ENCODE results near the gene SLC39A13.
"Not testable (repeated sequence)": the region's sequence is repeated elsewhere in the genome, so short reads cannot be mapped to it uniquely, and the experiment has no call there.

The SLC39A13 gene

GRCh38 chr11:47448566-47449427 lies 40.4 kb downstream of the SLC39A13 start, which contains the start of gene RAPSN:
Gene RAPSN, minus strand, starts transcription at chr11:47449136. Its CDS starts 172 bp downstream, at chr11:47448964.
- Histone ChIP-seq H3K27ac (ENCODE audit: low read depth, low read length) (no peak within 1 kb of the TSS), H3K9ac (ENCODE audit: low read length) (no peak within 1 kb of the TSS), H3K9me3 (ENCODE audit: low read length) (no peaks in the 10 kb centered on the region), H3K4me1 (ENCODE audit: insufficient read depth, low read length) (no peaks in the 10 kb centered on the region), H3K4me3 (ENCODE audit: low read depth in 1 of 2, low read length in 2 of 2) (no peak within 1 kb of the TSS), H3K27me3 (ENCODE audit: control insufficient read depth in 1 of 2, insufficient read depth in 2 of 2, low read length in 2 of 2) (no peaks in the 10 kb centered on the region), H3K36me3 (ENCODE audit: insufficient read depth, low read length) (no peaks in the 10 kb centered on the region)

GRCh38 chr11:47449541-47449940 lies 41.2 kb downstream of the SLC39A13 start:
- H3K9ac ChIP-seq (ENCODE audit: low read length): no peak overlapping the region
- no peak overlapping the region for H3K27ac ChIP-seq (ENCODE audit: low read depth, low read length)
- no peaks in the 10 kb centered on the region for H3K27me3 ChIP-seq (ENCODE audit: control insufficient read depth in 1 of 2, insufficient read depth in 2 of 2, low read length in 2 of 2)
- H3K9me3 ChIP-seq (ENCODE audit: low read length): no peaks in the 10 kb centered on the region
- H3K4me1 ChIP-seq (ENCODE audit: insufficient read depth, low read length): no peaks in the 10 kb centered on the region
- H3K36me3 ChIP-seq (ENCODE audit: insufficient read depth, low read length): no peaks in the 10 kb centered on the region
- no peak overlapping the region for H3K4me3 ChIP-seq (ENCODE audit: low read depth in 1 of 2, low read length in 2 of 2)

- Histone ChIP-seq H3K9me3 (ENCODE audit: low read length) (no peaks in the 10 kb centered on the region), H3K27me3 (ENCODE audit: control insufficient read depth in 1 of 2, insufficient read depth in 2 of 2, low read length in 2 of 2) (no peaks in the 10 kb centered on the region), H3K27ac (ENCODE audit: low read depth, low read length) (no peak overlapping the region), H3K4me1 (ENCODE audit: insufficient read depth, low read length) (no peaks in the 10 kb centered on the region), H3K9ac (ENCODE audit: low read length) (no peak overlapping the region), H3K4me3 (ENCODE audit: low read depth in 1 of 2, low read length in 2 of 2) (no peak overlapping the region), H3K36me3 (ENCODE audit: insufficient read depth, low read length) (no peaks in the 10 kb centered on the region)
Observed at GRCh38 chr11:47451436-47451835, 43.0 kb downstream of the SLC39A13 start.

DNA sequence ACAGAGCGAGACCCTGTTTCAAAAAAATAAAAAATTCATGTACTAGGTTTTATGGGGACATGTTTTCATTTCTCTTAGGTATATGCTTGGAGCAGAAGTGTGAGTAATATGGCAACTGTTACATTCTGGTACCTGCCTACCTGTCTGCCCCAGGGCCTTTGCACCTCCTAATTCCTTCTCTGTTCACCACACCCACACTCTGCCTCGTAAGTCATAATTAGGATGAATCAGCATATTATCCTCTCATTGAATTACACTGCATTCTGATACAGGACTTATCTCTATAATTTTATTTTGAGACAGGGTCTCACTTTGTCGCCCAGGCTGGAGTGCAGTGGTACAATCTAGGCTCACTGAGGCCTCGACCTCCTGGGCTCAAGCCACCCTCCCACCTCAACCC lies 43.6 kb downstream of the SLC39A13 start:
- H3K36me3 ChIP-seq (ENCODE audit: insufficient read depth, low read length): no peaks in the 10 kb centered on the region
- no peak overlapping the region for H3K9ac ChIP-seq (ENCODE audit: low read length)
- no peaks in the 10 kb centered on the region for H3K27me3 ChIP-seq (ENCODE audit: control insufficient read depth in 1 of 2, insufficient read depth in 2 of 2, low read length in 2 of 2)
- no peaks in the 10 kb centered on the region for H3K9me3 ChIP-seq (ENCODE audit: low read length)
- no peaks in the 10 kb centered on the region for H3K4me1 ChIP-seq (ENCODE audit: insufficient read depth, low read length)
- H3K27ac ChIP-seq (ENCODE audit: low read depth, low read length): no peak overlapping the region
- H3K4me3 ChIP-seq (ENCODE audit: low read depth in 1 of 2, low read length in 2 of 2): no peak overlapping the region

DNA sequence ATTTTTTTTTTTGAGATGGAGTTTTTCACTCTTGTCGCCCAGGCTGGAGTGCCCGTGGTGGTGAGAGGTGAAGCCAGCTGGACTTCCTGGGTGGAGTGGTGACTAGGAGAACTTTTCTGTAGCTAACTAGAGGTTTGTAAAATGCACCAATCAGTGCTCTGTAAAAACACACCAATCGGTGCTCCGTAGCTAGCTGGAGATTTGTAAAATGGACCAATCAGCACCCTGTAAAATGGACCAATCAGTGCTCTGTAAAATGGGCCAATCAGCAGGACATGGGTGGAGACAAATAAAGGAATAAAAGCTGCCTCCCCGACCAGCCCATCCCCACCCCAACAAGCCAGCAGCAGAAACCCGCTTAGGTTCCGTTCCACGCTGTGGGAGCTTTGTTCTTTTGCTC lies 45.0 kb downstream of the SLC39A13 start:
- Histone ChIP-seq H3K9ac (ENCODE audit: low read length) (no peak overlapping the region), H3K4me3 (ENCODE audit: low read depth in 1 of 2, low read length in 2 of 2) (no peak overlapping the region), H3K36me3 (ENCODE audit: insufficient read depth, low read length) (no peaks in the 10 kb centered on the region), H3K9me3 (ENCODE audit: low read length) (no peaks in the 10 kb centered on the region), H3K4me1 (ENCODE audit: insufficient read depth, low read length) (no peaks in the 10 kb centered on the region), H3K27me3 (ENCODE audit: control insufficient read depth in 1 of 2, insufficient read depth in 2 of 2, low read length in 2 of 2) (no peaks in the 10 kb centered on the region), H3K27ac (ENCODE audit: low read depth, low read length) (no peak overlapping the region)

- not testable (repeated sequence) for H3K9me3 ChIP-seq (ENCODE audit: low read length); H3K27ac ChIP-seq (ENCODE audit: low read depth, low read length); H3K27me3 ChIP-seq (ENCODE audit: control insufficient read depth in 1 of 2, insufficient read depth in 2 of 2, low read length in 2 of 2); H3K4me1 ChIP-seq (ENCODE audit: insufficient read depth, low read length); H3K4me3 ChIP-seq (ENCODE audit: low read depth in 1 of 2, low read length in 2 of 2); H3K9ac ChIP-seq (ENCODE audit: low read length); H3K36me3 ChIP-seq (ENCODE audit: insufficient read depth, low read length)
Observed at GRCh38 chr11:47454258-47454671, 45.9 kb downstream of the SLC39A13 start.

GRCh38 chr11:47460571-47461235 lies 52.3 kb downstream of the SLC39A13 start:
- H3K27me3 ChIP-seq (ENCODE audit: control insufficient read depth in 1 of 2, insufficient read depth in 2 of 2, low read length in 2 of 2): no peaks in the 10 kb centered on the region
- no peak overlapping the region for H3K27ac ChIP-seq (ENCODE audit: low read depth, low read length)
- H3K4me3 ChIP-seq (ENCODE audit: low read depth in 1 of 2, low read length in 2 of 2): no peak overlapping the region
- peaks cover 7% of the 10 kb centered on the region for H3K4me1 ChIP-seq (ENCODE audit: insufficient read depth, low read length)
- peaks cover 12% of the 10 kb centered on the region for H3K36me3 ChIP-seq (ENCODE audit: insufficient read depth, low read length)
- H3K9me3 ChIP-seq (ENCODE audit: low read length): no peaks in the 10 kb centered on the region
- no peak overlapping the region for H3K9ac ChIP-seq (ENCODE audit: low read length)

- H3K27ac ChIP-seq (ENCODE audit: low read depth, low read length): no peak overlapping the region
- H3K4me3 ChIP-seq (ENCODE audit: low read depth in 1 of 2, low read length in 2 of 2): no peak overlapping the region
- H3K36me3 ChIP-seq (ENCODE audit: insufficient read depth, low read length): peaks cover 13% of the 10 kb centered on the region
Observed at GRCh38 chr11:47461876-47462275, 53.5 kb downstream of the SLC39A13 start.

DNA sequence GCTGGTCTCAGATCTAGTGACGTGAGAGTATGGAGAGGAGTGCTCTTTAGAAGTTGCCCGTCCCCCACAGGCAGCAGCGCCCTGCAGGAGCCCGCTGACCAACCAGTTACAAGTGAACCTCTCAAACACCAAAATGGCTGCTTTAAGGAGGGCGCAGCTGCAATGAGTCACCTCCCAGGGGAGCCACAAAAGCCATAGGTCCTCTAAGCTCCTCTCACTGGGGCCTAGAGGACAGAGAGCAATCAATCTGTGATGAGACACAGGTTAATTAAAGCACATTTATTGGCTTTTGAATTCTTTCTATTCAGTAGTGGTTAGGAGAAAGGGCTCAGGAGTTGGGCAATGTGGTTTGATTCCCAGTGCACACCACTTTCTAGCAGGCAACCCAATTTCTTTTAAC lies 56.1 kb downstream of the SLC39A13 start:
- peaks cover 45% of the 10 kb centered on the region for H3K4me1 ChIP-seq (ENCODE audit: insufficient read depth, low read length)
- no peak overlapping the region for H3K9ac ChIP-seq (ENCODE audit: low read length)
- H3K36me3 ChIP-seq (ENCODE audit: insufficient read depth, low read length): peaks cover 19% of the 10 kb centered on the region
- no peak overlapping the region for H3K27ac ChIP-seq (ENCODE audit: low read depth, low read length)
- no peaks in the 10 kb centered on the region for H3K27me3 ChIP-seq (ENCODE audit: control insufficient read depth in 1 of 2, insufficient read depth in 2 of 2, low read length in 2 of 2)
- no peak overlapping the region for H3K4me3 ChIP-seq (ENCODE audit: low read depth in 1 of 2, low read length in 2 of 2)
- no peaks in the 10 kb centered on the region for H3K9me3 ChIP-seq (ENCODE audit: low read length)

More at GRCh38 chr11:47461876-47462275, 53.5 kb downstream of the SLC39A13 start:
- H3K9me3 ChIP-seq (ENCODE audit: low read length): no peaks in the 10 kb centered on the region
- H3K4me1 ChIP-seq (ENCODE audit: insufficient read depth, low read length): peaks cover 19% of the 10 kb centered on the region
- H3K9ac ChIP-seq (ENCODE audit: low read length): no peak overlapping the region
- H3K27me3 ChIP-seq (ENCODE audit: control insufficient read depth in 1 of 2, insufficient read depth in 2 of 2, low read length in 2 of 2): no peaks in the 10 kb centered on the region

Data from muscle layer of colon (tissue), 2 donors.